VCaP (cell line): Measurements from ENCODE around the gene HNRNPM.

ENCODE experiments used
- H3K27ac ChIP-seq: fragments of 450-650 bp; 2 replicates; pipeline ENCODE4 v1.5.1; 2017
- CTCF ChIP-seq: fragments of 450-650 bp; conservative IDR thresholded peaks from 2 replicates; pipeline ENCODE4 v1.5.1; 2017; ENCODE audit warnings: mild to moderate bottlenecking, moderate library complexity

HNRNPM gene

GRCh38 chr19:8481201-8481600 lies 36.4 kb downstream of the HNRNPM start:
- H3K27ac ChIP-seq = no peak overlapping the region
- no peak for TF ChIP-seq CTCF

DNA sequence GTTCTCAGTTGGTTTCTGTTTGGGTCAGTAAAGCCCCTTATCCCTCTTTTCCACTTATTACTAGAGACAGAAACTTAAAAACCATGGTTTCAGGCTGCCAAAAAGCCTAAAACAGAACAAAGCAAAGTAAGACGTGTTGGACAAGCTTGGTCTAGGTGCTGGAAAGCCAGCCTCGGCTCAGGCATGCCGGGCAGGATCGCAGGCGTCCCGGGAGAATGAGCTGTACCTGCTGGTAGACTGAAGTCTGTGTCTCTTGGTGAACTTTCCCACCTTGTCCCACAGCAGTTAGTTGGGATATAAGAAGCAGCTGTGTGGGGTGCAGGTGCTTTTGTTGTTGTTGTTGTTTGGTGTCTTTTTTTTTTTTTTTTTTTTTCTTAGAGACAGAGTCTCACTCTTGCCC lies 36.8 kb downstream of the HNRNPM start:
- H3K27ac ChIP-seq = no peak overlapping the region
- TF ChIP-seq CTCF = no peak

- no peak for TF ChIP-seq CTCF
Observed at GRCh38 chr19:8482696-8483095, 37.9 kb downstream of the HNRNPM start.

DNA sequence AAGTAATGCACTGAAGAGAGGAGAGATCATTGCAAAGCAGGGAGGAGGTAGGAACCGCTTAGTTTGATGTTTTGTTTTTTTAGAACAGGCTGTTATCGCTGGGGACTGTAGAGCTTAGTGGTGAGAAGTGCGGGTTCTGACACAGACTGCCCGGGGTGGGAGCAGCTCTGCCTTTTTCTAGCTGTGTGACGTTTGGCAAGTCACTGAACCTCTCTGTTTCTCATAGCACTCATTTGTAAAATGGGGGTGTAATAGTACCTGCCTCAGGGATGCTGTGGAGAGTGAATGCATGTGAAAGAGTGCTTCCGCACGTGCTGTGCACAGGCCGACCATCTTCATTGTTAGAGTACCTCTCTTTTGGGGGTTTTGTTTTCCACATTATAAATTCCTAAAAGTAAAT lies 38.4 kb downstream of the HNRNPM start:
- H3K27ac ChIP-seq = no peak overlapping the region
- no peak for TF ChIP-seq CTCF

More at GRCh38 chr19:8482696-8483095, 37.9 kb downstream of the HNRNPM start:
- no peak overlapping the region for H3K27ac ChIP-seq

- TF ChIP-seq CTCF = no peak
- no peak overlapping the region for H3K27ac ChIP-seq
Observed at GRCh38 chr19:8484331-8484894, 39.6 kb downstream of the HNRNPM start.

DNA sequence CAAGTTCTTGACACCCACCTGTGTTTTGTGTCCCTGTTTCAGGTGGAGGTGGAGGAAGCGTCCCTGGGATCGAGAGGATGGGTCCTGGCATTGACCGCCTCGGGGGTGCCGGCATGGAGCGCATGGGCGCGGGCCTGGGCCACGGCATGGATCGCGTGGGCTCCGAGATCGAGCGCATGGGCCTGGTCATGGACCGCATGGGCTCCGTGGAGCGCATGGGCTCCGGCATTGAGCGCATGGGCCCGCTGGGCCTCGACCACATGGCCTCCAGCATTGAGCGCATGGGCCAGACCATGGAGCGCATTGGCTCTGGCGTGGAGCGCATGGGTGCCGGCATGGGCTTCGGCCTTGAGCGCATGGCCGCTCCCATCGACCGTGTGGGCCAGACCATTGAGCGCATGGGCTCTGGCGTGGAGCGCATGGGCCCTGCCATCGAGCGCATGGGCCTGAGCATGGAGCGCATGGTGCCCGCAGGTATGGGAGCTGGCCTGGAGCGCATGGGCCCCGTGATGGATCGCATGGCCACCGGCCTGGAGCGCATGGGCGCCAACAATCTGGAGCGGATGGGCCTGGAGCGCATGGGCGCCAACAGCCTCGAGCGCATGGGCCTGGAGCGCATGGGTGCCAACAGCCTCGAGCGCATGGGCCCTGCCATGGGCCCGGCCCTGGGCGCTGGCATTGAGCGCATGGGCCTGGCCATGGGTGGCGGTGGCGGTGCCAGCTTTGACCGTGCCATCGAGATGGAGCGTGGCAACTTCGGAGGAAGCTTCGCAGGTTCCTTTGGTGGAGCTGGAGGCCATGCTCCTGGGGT lies 41.0 kb downstream of the HNRNPM start:
- no peak overlapping the region for H3K27ac ChIP-seq
- no peak for TF ChIP-seq CTCF

DNA sequence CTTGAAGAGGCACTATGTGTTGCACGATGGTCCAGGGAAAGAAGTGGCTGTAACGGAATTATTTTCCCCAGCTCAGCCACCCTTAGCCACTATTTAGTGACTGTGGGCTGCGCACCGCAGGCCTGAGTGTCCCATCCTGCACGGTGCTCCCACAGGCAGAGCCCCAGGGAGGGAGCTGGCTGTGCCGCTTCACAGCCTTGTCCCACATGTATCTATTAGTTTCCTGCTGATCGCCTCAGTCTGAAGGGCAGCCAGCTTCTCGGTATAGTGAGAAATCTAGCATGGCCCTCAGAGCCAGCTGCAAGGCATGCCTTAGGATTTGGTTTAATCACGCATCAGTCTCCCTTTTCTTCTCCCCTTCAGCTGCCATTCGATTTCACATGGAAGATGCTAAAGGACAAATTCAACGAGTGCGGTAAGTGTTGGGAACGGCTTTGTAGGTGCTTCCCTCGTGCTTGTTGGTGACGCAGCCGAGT lies 41.9 kb downstream of the HNRNPM start:
- no peak for TF ChIP-seq CTCF
- H3K27ac ChIP-seq = no peak overlapping the region
